ENCODE data around the gene MCF2L.

MCF2L gene

GRCh38 chr13:112928972-112929782 is 39.8 kb upstream of the MCF2L start:
- DNase-seq (ENCODE audit: low read depth) = peak; percentile 54
- TF ChIP-seq, protein P1, sequence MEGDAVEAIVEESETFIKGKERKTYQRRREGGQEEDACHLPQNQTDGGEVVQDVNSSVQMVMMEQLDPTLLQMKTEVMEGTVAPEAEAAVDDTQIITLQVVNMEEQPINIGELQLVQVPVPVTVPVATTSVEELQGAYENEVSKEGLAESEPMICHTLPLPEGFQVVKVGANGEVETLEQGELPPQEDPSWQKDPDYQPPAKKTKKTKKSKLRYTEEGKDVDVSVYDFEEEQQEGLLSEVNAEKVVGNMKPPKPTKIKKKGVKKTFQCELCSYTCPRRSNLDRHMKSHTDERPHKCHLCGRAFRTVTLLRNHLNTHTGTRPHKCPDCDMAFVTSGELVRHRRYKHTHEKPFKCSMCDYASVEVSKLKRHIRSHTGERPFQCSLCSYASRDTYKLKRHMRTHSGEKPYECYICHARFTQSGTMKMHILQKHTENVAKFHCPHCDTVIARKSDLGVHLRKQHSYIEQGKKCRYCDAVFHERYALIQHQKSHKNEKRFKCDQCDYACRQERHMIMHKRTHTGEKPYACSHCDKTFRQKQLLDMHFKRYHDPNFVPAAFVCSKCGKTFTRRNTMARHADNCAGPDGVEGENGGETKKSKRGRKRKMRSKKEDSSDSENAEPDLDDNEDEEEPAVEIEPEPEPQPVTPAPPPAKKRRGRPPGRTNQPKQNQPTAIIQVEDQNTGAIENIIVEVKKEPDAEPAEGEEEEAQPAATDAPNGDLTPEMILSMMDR (conservative IDR thresholded peaks at IDR 0.05; ENCODE audit: low read depth, low read length) = no peak
- no peak overlapping the region for H3K4me3 ChIP-seq (ENCODE audit: low read depth, low read length)

DNA sequence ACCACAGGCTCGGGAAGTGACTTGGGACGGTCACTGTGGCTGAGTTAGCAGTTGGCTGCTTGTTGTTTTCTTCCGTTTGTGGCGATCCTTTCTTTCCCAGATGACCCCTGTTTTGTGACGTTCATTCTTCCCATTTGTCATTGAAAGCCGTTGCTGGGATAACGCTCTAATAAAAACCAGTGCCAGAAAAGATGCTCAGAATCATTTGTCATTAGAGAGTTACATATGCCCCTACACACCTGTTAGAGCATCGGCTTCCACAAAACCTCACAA is 39.3 kb upstream of the MCF2L start:
- DNase-seq (ENCODE audit: low read depth) = no peak
- no peak overlapping the region for H3K4me3 ChIP-seq (ENCODE audit: low read depth, low read length)
- TF ChIP-seq, protein P1 (conservative IDR thresholded peaks at IDR 0.05; ENCODE audit: low read depth, low read length) = no peak

DNA sequence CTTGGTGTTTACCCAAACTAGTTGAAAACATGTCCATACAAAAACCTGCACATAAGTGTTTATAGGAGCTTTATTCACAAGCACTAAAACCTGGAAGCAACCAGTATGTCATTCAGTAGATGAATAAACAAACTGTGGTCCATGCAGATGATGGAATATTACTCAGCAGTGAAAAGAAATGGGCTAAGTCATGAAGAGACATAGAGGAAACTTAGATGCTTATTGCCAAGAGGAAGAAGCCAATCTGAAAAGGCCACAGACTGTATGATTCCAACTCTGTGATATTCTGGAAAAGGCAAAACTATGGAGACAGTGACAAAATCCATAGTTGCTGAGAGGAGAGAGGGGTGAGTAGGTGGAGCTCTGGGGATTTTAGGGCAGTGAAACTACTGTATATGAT is 38.8 kb upstream of the MCF2L start:
- TF ChIP-seq, protein P1 (conservative IDR thresholded peaks at IDR 0.05; ENCODE audit: low read depth, low read length) = no peak
- no peak overlapping the region for H3K4me3 ChIP-seq (ENCODE audit: low read depth, low read length)
- no peak for DNase-seq (ENCODE audit: low read depth)

DNA sequence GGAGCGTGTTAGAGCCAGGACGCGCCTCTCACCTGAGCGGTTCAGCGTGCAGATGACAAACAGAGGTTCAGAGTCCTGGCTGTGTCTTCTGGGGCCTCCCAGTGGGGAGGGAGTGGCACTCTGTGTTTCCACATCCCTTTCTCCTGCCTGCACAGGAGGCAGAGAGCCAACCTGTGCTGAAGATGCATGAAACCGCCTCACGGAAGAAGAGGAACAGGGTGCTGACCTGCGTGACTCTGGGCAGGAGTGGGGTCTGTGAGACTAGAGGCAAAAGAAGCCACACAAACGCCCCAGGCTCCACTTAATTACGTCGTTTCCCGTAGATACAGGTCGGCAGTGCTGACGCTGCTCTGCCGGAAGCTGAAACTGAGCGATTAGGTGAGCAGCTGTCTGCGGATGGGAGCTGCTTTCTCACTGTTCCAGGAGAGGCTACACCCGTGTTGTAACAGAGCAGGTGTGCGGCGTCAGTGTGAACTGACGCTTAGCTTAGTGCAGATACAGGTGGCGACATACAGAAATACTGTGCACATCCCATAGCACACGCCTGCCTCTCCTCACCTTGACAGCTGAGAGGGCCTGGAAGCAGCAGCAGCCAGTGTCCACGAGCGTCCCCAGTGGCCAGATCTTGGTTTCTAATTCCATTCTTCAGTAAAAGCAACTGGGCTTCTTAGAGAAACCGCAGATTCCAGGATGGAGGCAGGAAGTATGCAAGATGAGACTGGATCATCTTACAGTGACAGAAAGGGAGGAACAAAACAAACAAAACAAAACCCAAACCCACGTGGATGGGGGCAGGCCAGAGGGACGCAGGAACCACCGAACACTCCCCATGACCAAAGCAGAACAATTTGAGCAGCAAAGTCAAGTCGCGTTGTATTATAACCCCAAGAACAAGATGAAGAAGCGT is 37.7 kb upstream of the MCF2L start:
- H3K4me3 ChIP-seq (ENCODE audit: low read depth, low read length) = no peak overlapping the region
- DNase-seq (ENCODE audit: low read depth) = peak; percentile 88

GRCh38 chr13:112932971-112933370 is 36.0 kb upstream of the MCF2L start:
- no peak overlapping the region for H3K4me3 ChIP-seq (ENCODE audit: low read depth, low read length)
- TF ChIP-seq, protein P1 (conservative IDR thresholded peaks at IDR 0.05; ENCODE audit: low read depth, low read length) = no peak
- DNase-seq (ENCODE audit: low read depth) = no peak

More for the DNA sequence above, 37.7 kb upstream of the MCF2L start:
- TF ChIP-seq, protein P1 (conservative IDR thresholded peaks at IDR 0.05; ENCODE audit: low read depth, low read length) = peak; percentile 87

GRCh38 chr13:112933649-112934048 is 35.4 kb upstream of the MCF2L start:
- TF ChIP-seq, protein P1 (conservative IDR thresholded peaks at IDR 0.05; ENCODE audit: low read depth, low read length) = no peak
- no peak overlapping the region for H3K4me3 ChIP-seq (ENCODE audit: low read depth, low read length)
- DNase-seq (ENCODE audit: low read depth) = no peak
